Muscle layer of duodenum (tissue), 2 donors: ENCODE results near the gene LNX1.
"Not testable (repeated sequence)": the region's sequence is repeated elsewhere in the genome, so short reads cannot be mapped to it uniquely, and the experiment has no call there.

Source experiments
- H3K27ac ChIP-seq: one replicate; pipeline ENCODE4 v1.7.0; 2013; ENCODE audit warnings: mild to moderate bottlenecking, low read length
- H3K27me3 ChIP-seq: one replicate; pipeline ENCODE4 v1.7.0; 2013; ENCODE audit warnings: low read depth, mild to moderate bottlenecking, control low read depth, low read length
- H3K36me3 ChIP-seq, 2 donors: one replicate each; pipeline ENCODE4 v1.7.0; 2013; ENCODE audit warnings: low read length in 2 of 2, control low read depth in 1 of 2, mild to moderate bottlenecking in 1 of 2; ENCODE audit not compliant: insufficient read depth in 2 of 2, control insufficient read depth in 1 of 2
- H3K4me1 ChIP-seq, 2 donors: one replicate each; pipeline ENCODE4 v1.7.0; 2013; ENCODE audit warnings: low read length in 2 of 2, mild to moderate bottlenecking in 2 of 2, control low read depth in 1 of 2, moderate library complexity in 1 of 2; ENCODE audit not compliant: insufficient read depth in 2 of 2, control insufficient read depth in 1 of 2
- H3K4me3 ChIP-seq, 2 donors: one replicate each; pipeline ENCODE4 v1.7.0; 2013; ENCODE audit warnings: low read length in 2 of 2, low read depth in 1 of 2, mild to moderate bottlenecking in 1 of 2
- H3K9me3 ChIP-seq, 2 donors: one replicate each; pipeline ENCODE4 v1.7.0; 2013; ENCODE audit warnings: low read length in 2 of 2, control low read depth in 1 of 2, mild to moderate bottlenecking in 1 of 2; ENCODE audit not compliant: control insufficient read depth in 1 of 2
- donor health status: healthy.

Gene LNX1

DNA sequence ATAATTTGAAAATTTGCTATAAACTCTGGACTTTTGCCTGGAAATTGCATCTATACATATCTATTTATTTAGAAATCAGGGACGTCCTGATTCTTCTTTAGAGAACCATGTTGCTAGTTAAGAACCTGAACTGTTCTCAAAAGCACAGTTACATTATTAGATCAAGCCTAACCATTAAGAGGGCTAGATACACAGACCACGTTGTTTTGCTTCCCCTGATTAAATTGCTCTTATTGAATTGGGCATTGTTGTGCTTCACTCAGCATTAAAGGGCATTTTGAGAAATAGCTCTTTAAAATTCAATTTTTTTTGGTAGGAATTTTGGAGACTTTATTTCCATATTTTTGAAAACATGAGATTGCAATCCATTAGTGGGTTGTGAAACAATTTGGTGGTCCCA lies 169.5 kb downstream of the LNX1 start:
- Histone ChIP-seq H3K36me3 (no peaks in the 10 kb centered on the region), H3K9me3 (no peaks in the 10 kb centered on the region), H3K4me1 (no peaks in the 10 kb centered on the region), H3K27me3 (no peaks in the 10 kb centered on the region), H3K27ac (no peak overlapping the region), H3K4me3 (no peak overlapping the region)

DNA sequence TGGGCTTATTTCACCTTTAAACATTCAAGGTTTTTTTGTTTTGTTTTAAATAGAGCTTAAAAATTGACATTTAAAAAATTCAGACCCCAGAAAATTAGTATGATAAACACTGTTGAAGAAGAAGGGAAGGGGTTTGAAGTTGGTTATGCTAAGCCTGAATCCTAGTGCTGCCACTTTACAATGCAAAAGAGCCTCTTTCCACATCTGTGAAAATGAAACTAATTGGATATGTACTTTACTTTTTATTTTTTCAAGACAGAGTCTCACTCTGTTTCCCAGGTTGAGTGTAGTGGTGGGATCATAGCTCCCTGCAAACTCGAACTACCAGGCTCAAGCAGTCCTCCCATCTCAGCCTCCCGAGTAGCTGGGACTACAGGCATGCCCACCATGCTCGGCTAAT lies 172.1 kb downstream of the LNX1 start:
- Histone ChIP-seq H3K27me3 (no peaks in the 10 kb centered on the region), H3K36me3 (peaks cover 0 to 8% of the 10 kb centered on the region in 2 donors), H3K9me3 (no peaks in the 10 kb centered on the region), H3K27ac (no peak overlapping the region), H3K4me3 (no peak overlapping the region), H3K4me1 (no peaks in the 10 kb centered on the region)

DNA sequence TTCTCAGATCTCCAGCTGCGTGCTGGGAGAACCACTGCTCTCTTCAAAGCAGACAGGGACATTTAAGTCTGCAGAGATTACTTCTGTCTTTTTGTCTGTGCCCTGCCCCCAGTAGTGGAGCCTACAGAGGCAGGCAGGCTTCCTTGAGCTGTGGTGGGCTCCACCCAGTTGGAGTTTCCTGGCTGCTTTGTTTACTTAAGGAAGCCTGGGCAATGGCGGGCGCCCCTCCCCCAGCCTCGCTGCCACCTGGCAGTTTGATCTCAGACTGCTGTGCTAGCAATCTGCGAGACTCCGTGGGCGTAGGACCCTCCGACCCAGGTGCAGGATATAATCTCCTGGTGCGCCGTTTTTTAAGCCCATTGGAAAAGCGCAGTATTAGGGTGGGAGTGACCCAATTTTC lies 181.8 kb downstream of the LNX1 start:
- H3K4me3 ChIP-seq, H3K27me3 ChIP-seq, H3K4me1 ChIP-seq, H3K36me3 ChIP-seq, H3K27ac ChIP-seq, H3K9me3 ChIP-seq: not testable (repeated sequence)
